Epithelial cell of esophagus (primary cell): ENCODE data around the gene DLGAP4.

Experiments
- DNase-seq: peaks from one replicate; pipeline ENCODE4 v3.0.0; 2010; ENCODE audit warnings: low read depth
- H3K4me3 ChIP-seq: 2 replicates; pipeline ENCODE4 v1.5.1; 2011; ENCODE audit warnings: mild to moderate bottlenecking, low read length, control low read depth
- TF ChIP-seq, protein P1 (sequence below): IDR thresholded peaks from 2 replicates; pipeline ENCODE4 v1.5.1; 2011; ENCODE audit warnings: low read depth, mild to moderate bottlenecking, low read length, control low read depth, inconsistent platforms; ENCODE audit not compliant: insufficient read depth; ENCODE audit errors: missing control alignments

The DLGAP4 gene

GRCh38 chr20:36298061-36298460, 8.1 kb upstream of the DLGAP4 start:
- H3K4me3 ChIP-seq = no peak overlapping the region
- TF ChIP-seq, protein P1, sequence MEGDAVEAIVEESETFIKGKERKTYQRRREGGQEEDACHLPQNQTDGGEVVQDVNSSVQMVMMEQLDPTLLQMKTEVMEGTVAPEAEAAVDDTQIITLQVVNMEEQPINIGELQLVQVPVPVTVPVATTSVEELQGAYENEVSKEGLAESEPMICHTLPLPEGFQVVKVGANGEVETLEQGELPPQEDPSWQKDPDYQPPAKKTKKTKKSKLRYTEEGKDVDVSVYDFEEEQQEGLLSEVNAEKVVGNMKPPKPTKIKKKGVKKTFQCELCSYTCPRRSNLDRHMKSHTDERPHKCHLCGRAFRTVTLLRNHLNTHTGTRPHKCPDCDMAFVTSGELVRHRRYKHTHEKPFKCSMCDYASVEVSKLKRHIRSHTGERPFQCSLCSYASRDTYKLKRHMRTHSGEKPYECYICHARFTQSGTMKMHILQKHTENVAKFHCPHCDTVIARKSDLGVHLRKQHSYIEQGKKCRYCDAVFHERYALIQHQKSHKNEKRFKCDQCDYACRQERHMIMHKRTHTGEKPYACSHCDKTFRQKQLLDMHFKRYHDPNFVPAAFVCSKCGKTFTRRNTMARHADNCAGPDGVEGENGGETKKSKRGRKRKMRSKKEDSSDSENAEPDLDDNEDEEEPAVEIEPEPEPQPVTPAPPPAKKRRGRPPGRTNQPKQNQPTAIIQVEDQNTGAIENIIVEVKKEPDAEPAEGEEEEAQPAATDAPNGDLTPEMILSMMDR = no peak
- no peak for DNase-seq

- TF ChIP-seq, protein P1 = no peak
- DNase-seq = no peak
- no peak overlapping the region for H3K4me3 ChIP-seq
These were observed 7.3 kb upstream of the DLGAP4 start for GRCh38 chr20:36298795-36299339.

DNA sequence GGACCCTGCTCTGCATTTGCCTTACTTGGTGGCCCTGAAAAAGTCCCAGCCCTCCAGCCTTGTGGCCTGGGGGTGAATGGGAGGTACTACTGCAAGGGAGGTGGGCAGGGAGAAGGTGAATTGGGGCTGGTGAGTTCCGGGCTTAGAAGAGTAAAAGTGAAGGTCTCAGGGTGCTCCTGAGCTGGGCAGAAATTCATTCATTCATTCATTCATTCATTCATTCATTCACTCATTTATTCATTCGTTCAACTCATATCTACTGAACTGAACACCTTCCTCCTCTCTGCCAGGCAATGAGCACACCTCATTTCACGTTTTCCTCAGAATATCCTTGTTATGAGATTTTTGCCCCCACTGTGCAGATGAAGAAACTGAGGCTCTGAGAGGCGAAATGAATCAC, 6.7 kb upstream of the DLGAP4 start:
- TF ChIP-seq, protein P1 = no peak
- no peak for DNase-seq
- H3K4me3 ChIP-seq = no peak overlapping the region

DNA sequence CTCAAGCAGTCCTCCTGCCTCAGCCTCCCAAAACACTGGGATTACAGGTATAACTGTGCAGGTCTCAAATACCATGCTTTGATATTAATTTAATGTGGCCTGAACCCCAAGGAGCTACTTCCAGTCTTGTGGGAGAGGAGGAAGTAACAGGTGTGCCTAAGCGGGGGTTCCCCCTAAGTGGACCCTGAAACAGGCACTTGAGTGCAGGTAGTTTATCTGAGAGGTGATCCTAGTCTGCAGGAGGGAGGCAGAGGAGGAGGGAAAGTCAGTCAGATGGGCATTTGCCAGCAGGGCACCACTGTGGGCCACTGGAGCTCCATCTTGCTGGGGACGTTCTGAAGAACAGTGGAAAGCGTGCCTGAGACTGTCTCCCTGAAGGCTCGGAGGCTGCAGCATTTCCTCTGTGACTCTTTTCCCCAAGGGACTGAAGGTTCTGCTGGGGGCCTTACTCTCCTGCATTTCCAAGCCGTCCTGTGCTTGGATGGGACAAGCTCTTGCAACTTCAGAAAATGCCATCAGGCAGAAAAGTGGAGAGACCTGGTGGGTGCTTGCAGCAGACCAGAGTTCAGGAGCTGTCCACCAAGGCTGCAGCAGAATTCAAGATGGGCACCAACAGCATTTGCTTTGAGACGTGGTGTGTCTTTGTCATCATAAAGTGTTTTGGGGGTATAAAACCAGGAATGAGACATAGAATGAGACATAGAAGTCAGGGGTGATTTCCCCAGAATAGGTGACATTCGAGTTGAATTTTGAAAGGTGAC, 4.6 kb upstream of the DLGAP4 start:
- TF ChIP-seq, protein P1 = no peak
- H3K4me3 ChIP-seq = no peak overlapping the region
- DNase-seq = no peak

GRCh38 chr20:36303020-36303595, 3.0 kb upstream of the DLGAP4 start:
- no peak overlapping the region for H3K4me3 ChIP-seq
- TF ChIP-seq, protein P1 = no peak
- DNase-seq = no peak

DNA sequence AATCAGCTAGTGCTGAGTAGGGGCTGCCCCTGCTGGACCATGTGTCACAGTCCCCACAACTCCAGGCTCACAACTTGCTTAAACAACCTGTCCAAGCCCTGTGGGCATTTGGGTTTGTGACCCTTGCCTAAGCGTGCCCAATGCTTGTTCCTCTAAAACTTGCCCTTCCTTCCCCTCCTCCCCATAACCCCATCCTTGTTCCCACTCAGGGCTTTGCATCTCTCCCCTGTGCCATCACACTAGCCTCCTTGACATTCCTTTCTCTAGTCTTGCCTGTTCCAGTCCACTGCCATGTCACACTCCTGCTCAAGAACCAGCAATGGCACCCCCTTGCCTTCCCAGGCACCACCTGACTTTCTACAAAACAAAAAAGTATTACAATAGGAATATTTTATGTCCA, 2.3 kb upstream of the DLGAP4 start:
- no peak for DNase-seq
- H3K4me3 ChIP-seq = no peak overlapping the region
- TF ChIP-seq, protein P1 = no peak
